HG03135 (cell line): ENCODE results near the gene SCYGR1.
"Not testable (repeated sequence)": the region's sequence is repeated elsewhere in the genome, so short reads cannot be mapped to it uniquely, and the experiment has no call there.

Source experiments
- ATAC-seq: cut with Tn5 transposase; IDR thresholded peaks from one replicate; pipeline ENCODE4 v1.9.1; 2021; ENCODE audit warnings: mild to moderate bottlenecking, moderate library complexity; ENCODE audit not compliant: unreplicated experiment

The SCYGR1 gene

DNA sequence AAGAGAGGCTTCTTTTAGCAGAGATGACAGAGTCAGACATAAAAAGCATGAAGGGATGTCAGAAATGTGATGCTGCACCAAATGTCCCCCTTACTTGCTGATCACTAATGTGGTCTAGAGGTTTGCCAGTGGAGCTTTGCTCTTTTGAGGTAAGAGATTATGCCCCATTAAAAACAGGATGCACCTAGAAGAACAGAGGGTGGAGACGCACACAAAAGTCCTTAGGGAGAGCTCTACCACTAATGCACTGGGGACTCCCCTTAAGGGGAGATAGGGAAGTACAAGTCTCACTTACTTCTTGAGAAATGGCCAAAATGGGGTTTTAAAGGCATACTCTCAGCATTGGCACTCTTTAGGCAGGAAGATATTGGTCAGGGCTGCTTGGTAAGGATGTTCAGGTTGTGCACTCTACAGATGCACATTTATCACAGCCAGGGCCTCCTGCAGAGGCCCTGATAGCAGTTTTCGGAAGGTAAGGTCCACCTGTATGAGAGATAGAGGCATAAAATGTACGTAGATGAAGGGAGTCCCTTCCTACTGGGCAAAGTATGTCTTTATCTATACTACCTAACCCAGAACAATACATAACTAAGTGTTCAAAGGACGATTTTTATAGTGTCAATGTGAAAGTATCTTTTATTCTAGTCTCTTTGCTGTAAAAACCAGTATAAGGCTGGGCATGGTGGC is 17.0 kb upstream of the SCYGR1 start:
- no peak for ATAC-seq

- ATAC-seq: no peak
Observed at GRCh38 chr2:227402959-227403358, 15.2 kb upstream of the SCYGR1 start.

DNA sequence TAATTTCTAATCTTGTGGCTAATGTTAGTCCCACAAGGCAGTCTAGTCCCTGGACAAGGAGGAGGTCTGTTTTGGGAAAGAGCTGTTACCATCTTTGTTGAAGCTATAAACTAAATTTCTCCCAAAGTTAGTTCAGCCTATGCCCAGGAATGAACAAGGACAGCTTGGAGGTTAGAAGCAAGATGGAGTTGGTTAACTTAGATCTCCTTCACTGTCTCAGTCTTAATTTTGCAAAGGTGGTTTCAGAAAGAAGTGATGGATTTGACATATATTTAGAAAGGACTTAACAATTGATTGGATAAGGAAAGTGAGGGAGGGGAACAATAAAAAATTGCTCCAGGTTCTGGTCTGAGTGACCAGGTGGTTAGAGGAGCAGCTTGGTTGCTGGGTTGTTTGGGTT is 14.6 kb upstream of the SCYGR1 start:
- ATAC-seq: no peak

GRCh38 chr2:227401550-227401949 is 13.8 kb upstream of the SCYGR1 start:
- ATAC-seq: no peak

DNA sequence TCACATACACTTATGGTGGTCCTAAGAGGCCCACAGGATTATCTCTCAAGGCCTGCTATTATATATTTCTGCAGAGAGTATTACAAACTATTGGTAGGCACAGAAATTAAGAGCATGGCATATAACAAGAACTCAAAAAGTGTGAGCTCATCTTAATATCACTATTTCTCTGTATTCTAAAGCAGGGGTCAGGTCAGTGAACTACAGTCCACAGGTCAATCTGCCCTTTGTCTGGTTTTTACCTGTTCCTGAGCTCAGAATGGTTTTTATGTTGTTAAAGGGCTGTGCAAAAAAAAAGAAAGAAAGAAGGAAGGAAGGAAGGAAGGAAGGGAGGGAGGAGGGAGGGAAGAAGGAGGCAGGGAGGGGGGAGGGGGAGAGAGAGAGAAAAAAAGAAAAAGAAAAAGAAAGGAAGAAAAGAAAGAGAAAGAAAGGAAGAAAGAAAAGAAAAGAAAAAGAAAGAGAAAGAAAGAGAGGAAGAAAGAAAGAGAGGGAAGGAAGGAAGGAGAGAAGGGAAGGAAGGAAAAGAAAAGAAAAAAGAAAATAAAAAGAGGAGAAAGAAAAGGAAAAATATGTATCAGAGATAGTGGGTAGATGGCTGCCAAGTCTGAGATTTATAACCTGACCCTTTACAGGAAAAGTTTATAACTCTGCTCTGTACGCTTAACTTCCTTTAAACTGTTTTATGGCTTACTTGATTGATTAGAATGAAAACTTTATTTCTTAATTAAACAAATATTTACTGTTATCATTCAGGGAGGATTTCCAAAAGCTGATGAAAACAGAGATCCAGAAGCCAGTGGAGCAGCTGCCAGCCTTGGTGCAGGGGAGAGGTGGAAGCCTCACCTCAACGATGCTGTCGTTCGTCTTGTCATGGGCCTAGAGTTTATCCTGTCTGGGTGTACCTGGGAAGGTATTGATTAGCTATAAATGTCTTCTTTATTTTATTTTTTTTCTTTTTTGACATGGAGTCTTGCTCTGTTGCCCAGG is 11.2 kb upstream of the SCYGR1 start:
- no peak for ATAC-seq

DNA sequence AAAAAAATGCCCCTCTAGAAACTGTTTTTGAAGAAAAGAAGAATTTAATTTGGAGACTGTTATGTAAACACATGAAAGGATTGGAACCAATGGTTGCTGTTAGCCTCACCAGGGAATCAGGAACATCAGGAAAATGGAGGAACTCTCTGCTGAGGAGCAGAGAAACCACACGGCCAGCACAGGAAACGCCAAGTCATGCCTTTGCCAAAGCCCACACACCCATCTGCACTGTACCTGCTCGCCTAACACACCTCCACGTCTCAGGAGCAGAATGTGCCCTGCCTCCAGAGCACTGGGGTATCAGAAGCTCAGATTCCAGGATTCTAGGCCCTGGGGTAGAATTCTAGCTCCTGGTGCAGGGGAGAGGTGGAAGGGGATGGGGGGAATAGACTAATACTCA is 9.8 kb upstream of the SCYGR1 start:
- no peak for ATAC-seq

DNA sequence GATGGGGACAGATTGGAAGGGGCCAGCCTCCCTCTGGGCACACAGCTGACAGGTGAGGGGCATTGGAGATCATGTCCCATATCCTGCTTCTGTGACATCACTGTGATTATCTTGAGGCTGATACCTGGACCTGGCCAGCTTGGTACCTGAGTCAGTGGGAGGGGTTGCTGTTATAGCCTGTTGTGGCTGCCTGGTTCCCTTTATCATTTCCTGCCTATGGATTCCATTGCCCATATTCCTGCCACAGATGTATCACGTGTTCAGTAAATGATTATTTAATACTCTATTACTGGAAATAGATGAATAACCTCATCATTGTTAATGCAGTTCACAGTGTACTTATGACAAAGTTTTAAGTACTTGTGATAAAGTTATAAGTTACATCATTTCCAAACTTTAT is 7.8 kb upstream of the SCYGR1 start:
- ATAC-seq: no peak

- no peak for ATAC-seq
Observed at GRCh38 chr2:227394401-227394800, 6.7 kb upstream of the SCYGR1 start.

GRCh38 chr2:227390468-227391256 is 2.9 kb upstream of the SCYGR1 start:
- no peak for ATAC-seq

DNA sequence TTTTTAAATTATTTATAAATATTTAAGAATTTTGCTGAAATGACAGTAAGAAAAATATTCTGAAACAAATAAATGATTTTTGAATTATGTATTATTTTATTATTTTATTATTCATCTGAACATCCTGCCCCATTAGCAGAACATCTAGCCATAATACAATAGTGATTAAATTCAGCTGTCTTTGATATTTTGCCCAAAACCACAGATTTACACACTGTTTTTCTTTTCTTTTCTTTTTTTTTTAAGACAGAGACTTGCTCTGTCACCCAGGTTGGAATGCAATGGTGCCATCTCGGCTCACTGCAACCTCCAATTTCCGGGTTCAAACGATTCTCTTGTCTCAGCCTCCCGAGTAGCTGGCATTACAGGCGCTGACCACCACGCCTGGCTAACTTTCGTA is 1.9 kb upstream of the SCYGR1 start:
- ATAC-seq: no peak

DNA sequence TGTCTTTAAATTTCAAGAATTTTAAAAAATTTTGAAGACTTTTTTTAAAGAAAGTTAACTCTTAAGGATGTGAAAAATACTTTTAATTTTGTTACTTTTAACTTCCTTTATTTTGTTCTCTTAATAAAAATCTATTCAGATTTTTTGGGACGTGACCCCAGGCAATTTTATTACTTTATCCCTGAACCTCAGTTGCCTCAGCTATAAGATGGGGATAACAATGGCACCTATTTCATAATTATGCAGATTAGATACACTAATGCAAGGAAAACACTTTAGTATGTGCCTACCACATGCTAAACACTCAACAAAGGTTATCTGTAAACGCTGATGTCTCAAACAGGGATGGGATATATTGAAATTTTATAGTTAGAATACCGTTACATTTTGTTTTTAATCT is 1.5 kb upstream of the SCYGR1 start:
- ATAC-seq: no peak

GRCh38 chr2:227388537-227389011 is 825 bp upstream of the SCYGR1 start:
- no peak for ATAC-seq

DNA sequence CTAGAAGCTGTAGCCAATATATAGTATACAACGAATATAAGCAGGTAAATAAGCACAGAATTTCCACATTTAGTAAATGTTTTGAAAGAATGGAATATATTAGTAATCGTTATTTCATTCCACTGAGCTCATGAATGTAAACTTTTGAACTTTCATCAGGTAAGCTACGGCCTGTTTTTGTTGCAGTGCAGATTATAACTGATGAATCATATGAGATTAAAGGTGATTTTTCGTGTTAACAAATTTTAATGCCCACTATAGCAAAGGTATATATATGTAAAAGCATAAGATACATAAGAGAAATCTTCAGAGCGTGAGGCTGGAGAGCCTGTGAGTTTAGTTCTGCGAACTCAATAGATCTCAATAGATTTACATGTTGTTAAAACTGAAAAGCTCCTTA is 1.1 kb downstream of the SCYGR1 start:
- ATAC-seq: no peak

- no peak for ATAC-seq
Observed at GRCh38 chr2:227383686-227384085, 4.1 kb downstream of the SCYGR1 start.

DNA sequence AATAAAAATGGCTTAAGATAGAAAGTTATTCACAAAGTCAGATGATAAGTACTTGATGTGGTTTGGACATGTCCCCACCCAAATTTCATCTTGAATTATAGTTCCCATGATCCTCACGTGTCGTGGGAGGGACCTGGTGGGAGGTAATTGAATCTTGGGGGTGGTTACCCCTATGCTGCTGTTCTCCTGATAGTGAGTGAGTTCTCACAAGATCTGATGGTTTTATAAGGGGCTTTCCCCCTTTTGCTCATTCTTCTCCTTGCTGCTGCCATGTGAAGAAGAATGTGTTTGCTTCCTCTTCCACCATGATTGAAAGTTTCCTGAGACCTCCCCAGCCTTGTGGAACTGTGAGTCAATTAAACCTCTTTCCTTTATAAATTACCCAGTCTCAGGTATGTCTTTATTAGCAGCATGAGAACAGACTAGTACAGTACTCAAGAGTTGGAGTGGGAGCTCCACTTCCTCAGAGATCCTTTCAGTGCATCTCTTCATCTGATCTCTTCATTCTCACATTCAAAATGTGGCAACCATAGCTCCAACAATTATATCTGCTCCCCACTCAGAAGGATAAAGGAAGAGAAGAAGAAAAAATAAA is 5.4 kb downstream of the SCYGR1 start:
- ATAC-seq: not testable (repeated sequence)

- no peak for ATAC-seq
Observed at GRCh38 chr2:227379095-227379494, 8.7 kb downstream of the SCYGR1 start, which contains the start of gene TM4SF20. Gene TM4SF20, minus strand, starts transcription at chr2:227379306. Its CDS starts 38 bp downstream, at chr2:227379268.

DNA sequence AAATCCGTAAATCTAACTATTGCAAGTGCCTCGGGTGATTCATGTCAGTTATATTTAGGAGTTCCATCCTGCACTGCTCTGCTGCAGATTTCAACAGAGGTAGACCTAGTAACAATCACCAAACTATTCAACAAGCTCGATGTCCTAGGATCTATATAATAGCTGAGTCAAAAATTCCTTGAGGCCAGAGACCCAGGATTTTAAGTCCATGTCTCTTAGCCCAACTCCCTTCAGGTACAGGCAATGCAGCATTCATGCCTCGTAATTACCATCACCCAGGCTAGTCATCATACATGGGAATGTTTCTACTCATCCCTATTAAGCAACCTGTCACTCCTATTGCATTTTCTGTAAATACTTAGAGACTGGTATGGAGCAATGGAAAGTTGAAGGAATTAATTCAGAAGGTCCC is 9.4 kb downstream of the SCYGR1 start:
- ATAC-seq: no peak

DNA sequence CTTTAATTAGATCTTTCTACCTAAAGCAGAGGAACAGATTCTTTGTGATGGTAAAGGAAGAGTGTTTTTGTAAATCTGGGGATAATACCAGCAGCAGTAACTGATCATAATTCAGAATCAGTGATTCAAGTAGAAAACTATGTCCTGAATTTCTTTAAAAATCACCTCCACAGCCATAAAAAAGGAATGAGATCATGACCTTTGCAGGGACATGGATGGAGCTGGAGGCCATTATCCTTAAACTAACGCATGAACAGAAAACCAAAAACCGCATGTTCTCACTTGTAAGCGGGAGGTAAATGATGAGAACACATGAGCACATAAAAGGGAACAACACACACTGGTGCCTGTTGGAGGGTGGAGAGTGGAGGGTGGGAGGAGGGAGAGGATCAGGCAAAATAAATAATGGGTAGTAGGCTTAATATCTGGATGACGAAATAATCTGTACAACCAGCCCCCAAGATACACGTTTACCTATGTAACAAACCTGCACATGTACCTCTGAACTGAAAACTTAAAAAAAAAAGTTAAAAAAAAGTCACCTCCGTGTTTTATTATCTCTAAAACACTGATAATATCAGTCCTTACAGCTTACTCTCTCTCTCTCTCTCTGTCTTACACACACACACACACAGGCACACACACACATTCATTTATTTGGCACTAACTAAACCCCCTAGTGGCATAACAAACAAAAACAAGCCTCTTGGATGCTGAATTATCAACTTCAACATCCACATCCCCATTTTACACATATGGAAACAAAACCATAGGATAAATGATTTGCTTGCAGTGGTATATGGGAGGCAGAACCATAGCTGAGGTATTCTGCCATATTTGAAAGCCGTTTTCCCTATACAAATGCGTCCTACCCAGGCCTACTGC is 10.0 kb downstream of the SCYGR1 start:
- no peak for ATAC-seq

DNA sequence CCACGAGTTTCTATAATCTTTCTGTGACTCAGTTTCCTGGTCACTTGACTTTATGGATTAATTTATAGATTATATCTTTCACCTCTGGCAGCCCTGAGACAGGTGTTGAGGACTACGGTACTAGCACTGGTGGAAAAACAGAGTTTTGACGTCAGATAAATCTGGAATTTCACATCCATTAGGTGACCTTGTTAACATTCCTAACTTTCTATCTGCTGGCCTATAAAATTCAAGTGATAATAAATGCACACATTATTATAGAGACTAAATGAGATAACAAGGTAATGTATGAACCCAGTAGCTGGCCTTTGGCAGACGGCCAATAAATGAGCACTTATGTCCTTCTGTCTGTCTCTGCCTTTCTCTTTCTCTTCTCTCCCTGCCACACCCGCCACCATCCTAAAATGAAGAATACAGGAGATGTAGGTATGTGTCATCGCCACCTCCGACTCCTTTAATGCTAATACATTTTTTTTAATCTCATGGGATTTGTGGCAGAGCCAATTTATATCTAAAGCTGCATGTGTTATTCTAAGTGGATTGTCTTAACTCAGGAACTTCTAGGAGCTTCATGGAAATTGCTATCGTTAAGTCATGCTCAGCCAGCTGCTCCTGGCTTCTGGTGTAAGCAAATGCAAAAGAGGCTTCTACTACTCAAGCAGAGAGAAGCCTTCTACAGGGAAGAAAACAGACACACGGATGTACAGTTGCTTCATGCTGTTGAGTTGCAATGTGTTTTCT is 10.9 kb downstream of the SCYGR1 start:
- ATAC-seq: no peak
